GM21447 (cell line): ENCODE results near the gene CCDC192.
"Not testable (repeated sequence)": the region's sequence is repeated elsewhere in the genome, so short reads cannot be mapped to it uniquely, and the experiment has no call there.

Experiments
- ATAC-seq: cut with Tn5 transposase; IDR thresholded peaks from one replicate; pipeline ENCODE4 v1.9.1; 2021; ENCODE audit not compliant: unreplicated experiment

The CCDC192 gene

GRCh38 chr5:127758766-127759283 lies 55.6 kb downstream of the CCDC192 start:
- no peak for ATAC-seq

DNA sequence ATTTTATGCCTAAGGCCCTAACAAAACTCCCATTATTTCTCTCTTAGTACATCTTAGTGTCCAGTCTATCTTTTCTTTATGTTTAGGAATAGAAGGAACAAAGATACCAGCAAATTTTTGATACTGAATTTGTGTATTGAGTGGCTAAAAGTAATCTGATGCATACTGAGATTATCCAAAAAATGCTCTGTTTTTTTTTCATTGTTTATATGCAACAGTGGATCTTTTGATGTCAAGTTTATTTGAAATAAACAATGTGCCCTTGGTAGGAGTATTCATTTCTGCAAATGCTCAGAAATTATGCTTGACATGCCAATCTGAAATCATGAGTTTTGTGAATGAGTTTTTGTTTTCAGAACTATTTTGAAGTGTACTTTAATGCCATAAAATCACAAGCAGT lies 58.7 kb downstream of the CCDC192 start:
- no peak for ATAC-seq

DNA sequence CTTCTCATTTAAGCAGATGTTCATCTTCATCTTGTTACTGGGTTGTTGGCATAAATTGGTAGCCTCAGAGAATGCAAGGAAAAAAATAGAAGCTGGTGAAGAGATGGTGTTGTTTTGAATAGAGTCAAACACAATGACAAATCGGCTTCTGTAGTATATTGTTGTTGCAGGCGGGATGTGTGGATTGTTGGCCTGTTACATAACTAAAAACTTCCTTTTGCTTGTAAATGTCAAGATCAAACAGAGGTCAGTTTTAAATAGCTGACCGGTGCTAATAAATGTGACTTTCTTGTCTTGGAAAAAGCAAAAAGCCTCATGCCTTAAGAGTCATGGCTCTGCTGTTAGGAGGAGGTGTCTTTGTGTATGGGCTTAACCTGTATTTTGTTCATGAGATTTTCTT lies 59.2 kb downstream of the CCDC192 start:
- no peak for ATAC-seq

DNA sequence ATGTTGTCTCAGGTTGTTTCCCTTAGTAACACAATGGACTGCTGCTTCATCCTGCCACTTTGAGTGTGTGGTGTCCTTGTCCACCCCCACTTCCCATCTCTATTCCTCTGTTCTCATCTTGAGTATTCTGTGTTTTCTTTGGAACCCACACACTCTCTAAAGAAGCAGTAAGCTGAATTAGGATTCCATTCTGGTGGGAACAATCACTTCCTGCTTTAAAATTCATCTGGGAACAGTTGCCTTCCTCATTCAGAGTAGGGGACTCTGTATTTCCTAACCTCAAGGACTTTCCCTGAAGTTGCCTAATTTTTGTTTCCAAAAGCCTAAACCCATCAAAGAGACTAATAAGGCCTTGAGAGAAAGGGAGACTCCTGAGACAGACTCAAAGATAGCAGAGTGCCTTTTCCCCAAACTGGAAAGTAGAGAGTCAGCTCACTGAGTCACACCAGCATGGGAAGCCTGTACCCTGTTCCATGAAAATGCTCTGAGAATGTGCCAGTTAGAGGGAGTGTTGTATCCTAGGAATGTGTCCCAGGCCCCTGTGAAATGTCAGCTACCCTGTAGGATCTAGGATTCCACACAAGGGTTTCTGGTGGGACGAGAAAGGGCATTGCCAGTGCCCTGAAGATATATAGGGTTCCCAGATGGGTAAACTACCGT lies 63.6 kb downstream of the CCDC192 start:
- ATAC-seq, result no peak

- no peak for ATAC-seq
Observed at GRCh38 chr5:127769386-127769785, 66.2 kb downstream of the CCDC192 start.

- no peak for ATAC-seq
Observed at GRCh38 chr5:127770272-127770671, 67.1 kb downstream of the CCDC192 start.

GRCh38 chr5:127772531-127772930 lies 69.3 kb downstream of the CCDC192 start:
- ATAC-seq, result no peak

DNA sequence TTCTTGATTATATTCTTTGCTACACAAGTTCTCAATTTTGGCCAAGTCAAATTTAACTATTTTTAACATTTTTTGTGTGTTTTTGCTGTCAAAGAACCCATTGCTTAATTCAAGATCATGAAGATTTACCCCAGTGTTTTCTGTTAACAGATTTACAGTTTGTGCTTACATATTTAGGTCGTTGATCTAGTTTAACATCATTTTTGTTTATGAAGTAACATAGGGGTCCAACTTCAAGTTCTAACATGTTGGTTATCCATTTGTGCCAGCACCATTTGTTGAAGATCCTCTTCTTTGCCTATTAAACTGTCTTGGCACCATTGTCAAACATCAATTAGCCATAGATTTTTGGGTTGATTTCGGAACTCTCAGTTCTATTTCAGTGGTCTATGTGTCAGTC lies 71.0 kb downstream of the CCDC192 start:
- no peak for ATAC-seq

DNA sequence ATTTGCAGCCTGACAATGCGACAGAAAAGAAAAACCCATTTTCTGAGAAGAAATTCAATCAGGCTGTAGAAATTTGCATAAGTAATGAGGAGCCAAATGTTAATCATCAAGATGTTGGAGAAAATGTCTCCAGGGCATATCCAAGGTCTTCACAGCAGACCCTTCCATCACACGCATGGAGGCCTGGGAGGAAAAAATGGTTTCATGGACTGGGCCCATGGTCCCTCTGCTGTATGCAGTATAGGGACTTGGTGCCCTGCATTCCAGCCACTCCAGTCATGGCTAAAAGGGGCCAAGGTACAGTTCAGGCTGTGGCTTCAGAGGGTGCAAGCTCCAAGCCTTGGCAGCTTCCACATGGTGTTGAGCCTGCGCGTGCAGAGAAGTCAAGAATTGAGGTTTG lies 73.3 kb downstream of the CCDC192 start:
- ATAC-seq, result no peak

- ATAC-seq, result no peak
Observed at GRCh38 chr5:127777957-127778356, 74.8 kb downstream of the CCDC192 start.

- not testable (repeated sequence) for ATAC-seq
Observed at GRCh38 chr5:127782450-127782849, 79.3 kb downstream of the CCDC192 start.

GRCh38 chr5:127785098-127785927 lies 82.1 kb downstream of the CCDC192 start:
- ATAC-seq, result peak; percentile 82

GRCh38 chr5:127791439-127791838 lies 88.2 kb downstream of the CCDC192 start:
- ATAC-seq, result no peak

GRCh38 chr5:127791908-127792307 lies 88.7 kb downstream of the CCDC192 start:
- ATAC-seq, result not testable (repeated sequence)

DNA sequence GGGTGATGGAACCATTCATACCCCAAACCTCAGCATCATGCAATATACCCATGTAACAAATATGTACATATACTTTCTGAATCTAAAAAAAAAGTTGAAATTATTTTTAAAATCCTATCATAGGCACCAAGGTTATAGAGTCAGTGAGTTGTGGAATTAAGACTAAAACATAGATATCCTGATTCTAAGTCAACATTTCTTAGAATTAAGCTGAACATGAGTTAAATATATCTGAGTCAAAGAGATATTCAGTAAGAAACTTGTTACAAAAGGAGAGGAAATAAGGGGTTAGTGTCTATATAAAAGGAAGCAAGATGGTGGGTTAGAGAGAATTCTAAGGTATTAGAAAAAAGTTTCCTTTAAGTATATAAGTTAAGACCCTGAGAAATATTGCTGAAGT lies 89.9 kb downstream of the CCDC192 start:
- ATAC-seq, result no peak

- ATAC-seq, result no peak
Observed at GRCh38 chr5:127793879-127794278, 90.7 kb downstream of the CCDC192 start.

- no peak for ATAC-seq
Observed at GRCh38 chr5:127796211-127796610, 93.0 kb downstream of the CCDC192 start.

DNA sequence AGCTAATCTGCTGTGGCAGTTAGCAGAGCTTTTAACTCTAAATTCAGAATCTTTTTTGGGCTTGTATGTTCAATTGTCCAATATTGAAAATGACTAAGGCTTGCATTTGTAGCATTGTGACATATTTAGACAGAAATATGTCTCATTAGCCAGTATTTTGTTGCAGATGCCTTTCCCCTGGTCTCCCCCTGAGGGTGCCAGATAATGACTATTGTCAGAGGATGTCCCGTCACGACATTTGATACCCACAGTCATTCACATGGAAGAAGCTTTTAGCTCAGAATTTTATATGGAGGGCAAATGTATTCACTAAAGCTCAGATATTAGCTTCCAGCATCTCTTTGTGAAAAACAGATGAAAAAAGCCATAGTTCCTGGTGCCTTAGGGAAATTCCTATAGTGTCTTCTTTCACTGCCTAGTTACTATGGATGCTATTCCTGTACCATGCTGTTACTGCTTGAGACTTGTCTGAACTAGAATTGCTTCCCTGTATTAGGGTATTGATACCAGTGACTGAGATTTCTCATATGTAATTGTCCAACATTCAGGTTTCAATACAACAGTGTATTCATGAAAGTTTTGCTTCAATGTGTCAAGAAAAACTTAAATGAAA lies 96.2 kb downstream of the CCDC192 start:
- no peak for ATAC-seq

DNA sequence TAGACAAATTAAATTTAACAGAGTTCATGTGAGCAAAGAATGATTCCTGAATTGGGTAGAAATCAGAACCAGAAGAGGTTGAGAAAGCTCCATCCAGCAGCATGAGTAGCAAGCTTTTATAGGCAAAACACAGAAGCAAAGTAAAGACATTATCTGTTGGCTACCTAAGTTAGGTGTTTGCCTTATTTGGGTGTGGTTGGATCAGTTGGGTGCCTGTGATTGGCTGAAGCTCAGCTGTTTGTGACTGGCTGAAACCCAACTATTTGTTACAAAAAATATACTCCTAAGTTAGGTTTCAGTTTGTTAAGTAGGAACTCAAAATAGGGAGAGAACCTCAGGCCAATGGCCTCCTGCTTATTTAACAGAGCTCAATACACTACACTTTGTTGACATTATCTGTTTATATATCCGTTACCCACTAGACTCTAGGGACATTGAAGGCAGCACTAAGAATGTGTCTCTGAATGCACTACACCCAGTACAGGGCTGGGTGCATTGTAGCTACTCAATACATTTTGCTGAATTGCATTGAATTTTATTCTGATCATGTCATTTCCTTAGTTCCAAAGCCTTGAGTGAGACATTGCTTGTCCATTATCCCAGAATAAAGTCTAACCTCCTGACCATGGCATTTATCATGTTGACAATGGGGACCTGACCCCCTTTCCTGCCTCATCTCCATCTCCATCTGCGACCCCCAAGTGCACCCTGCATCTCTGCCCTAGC lies 98.7 kb downstream of the CCDC192 start:
- no peak for ATAC-seq

- ATAC-seq, result no peak
Observed at GRCh38 chr5:127802477-127802865, 99.3 kb downstream of the CCDC192 start.

DNA sequence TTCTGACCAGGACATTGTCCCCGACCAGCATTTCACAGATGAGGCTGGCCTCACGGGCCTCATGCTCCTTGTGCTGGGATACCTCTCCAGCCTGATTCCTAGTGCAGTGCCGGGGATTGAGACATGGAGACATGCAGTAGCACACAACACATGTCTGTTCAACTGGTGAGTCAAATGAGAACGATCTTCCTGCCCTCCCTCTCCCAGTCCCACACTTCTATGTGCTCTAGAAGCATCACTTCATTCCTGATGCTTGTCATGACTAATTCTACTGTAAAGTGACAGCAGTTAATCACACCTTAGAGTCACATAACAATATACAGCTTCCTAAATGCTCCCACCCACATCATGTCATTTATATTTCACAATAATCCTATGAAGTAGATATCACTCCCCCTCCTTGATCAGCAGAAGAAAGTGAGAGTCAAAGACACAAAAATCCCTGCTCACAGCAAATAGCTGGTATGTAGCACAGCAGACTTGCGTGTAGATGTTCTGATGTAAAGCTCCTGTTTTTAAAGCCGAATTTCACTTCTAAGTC lies 101.8 kb downstream of the CCDC192 start:
- ATAC-seq, result no peak
